ENCODE results near the gene SECISBP2.

Gene SECISBP2

GRCh38 chr9:89387197-89387849 is 69.0 kb downstream of the SECISBP2 start:
- H2BK120ac ChIP-seq (ENCODE audit: insufficient read depth, low read length, poor library complexity), result no peak overlapping the region
- no peak overlapping the region for H4K91ac ChIP-seq (ENCODE audit: low read depth, low read length)
- no peak overlapping the region for H2BK5ac ChIP-seq (ENCODE audit: low read depth, low read length, poor library complexity)
- H3K4ac ChIP-seq (ENCODE audit: low read depth, low read length), result no peak overlapping the region
- H4K12ac ChIP-seq (ENCODE audit: low read depth, low read length), result no peak overlapping the region
- H3K4me2 ChIP-seq (ENCODE audit: low read length), result no peak overlapping the region
- no peaks in the 10 kb centered on the region for H3K9me3 ChIP-seq (ENCODE audit: insufficient read depth, low read depth, low read length)
- no peak overlapping the region for H3K14ac ChIP-seq (ENCODE audit: low read length)
- H3K27me3 ChIP-seq (ENCODE audit: insufficient read depth, low read length), result no peaks in the 10 kb centered on the region
- H3K79me2 ChIP-seq (ENCODE audit: control insufficient read depth, insufficient read depth, low read length, poor library complexity), result no peaks in the 10 kb centered on the region
- DNase-seq, result no peak
- no peak overlapping the region for H2BK12ac ChIP-seq (ENCODE audit: low read length)
- H3K9ac ChIP-seq (ENCODE audit: low read length), result no peak overlapping the region
- no peak overlapping the region for H4K8ac ChIP-seq (ENCODE audit: low read depth, low read length)
- H3K79me1 ChIP-seq (ENCODE audit: low read length), result no peaks in the 10 kb centered on the region
- WGBS (ENCODE audit: extremely low coverage, insufficient coverage, insufficient read length), result no CpG with 5 or more reads among the region's 20 CpGs
- H3K36me3 ChIP-seq (ENCODE audit: control insufficient read depth in 1 of 2, insufficient read depth in 2 of 2, low read length in 2 of 2), result peaks cover 0 to 12% of the 10 kb centered on the region in 2 experiments
- H3K4me1 ChIP-seq (ENCODE audit: control insufficient read depth in 1 of 2, insufficient read depth in 2 of 2, low read length in 2 of 2), result no peaks in the 10 kb centered on the region
- no peak overlapping the region for H3K4me3 ChIP-seq (ENCODE audit: low read depth, low read length)
- no peak overlapping the region for H2AFZ ChIP-seq (ENCODE audit: insufficient read depth, low read length, poor library complexity)
- no peak overlapping the region for H2AK5ac ChIP-seq (ENCODE audit: low read length)
- no peak overlapping the region for H3K18ac ChIP-seq (ENCODE audit: low read length)
- no peak overlapping the region for H3K27ac ChIP-seq (ENCODE audit: low read depth, low read length)
- H3K23ac ChIP-seq (ENCODE audit: low read length), result no peak overlapping the region

- no peak overlapping the region for H3K27ac ChIP-seq (ENCODE audit: low read depth, low read length)
- peak; percentile 84 to 97 for DNase-seq
- no peak overlapping the region for H2BK120ac ChIP-seq (ENCODE audit: insufficient read depth, low read length, poor library complexity)
Observed at GRCh38 chr9:89388084-89388867, 70.0 kb downstream of the SECISBP2 start.

GRCh38 chr9:89388868-89389177 is 70.5 kb downstream of the SECISBP2 start:
- Histone ChIP-seq H3K36me3 (ENCODE audit: control insufficient read depth in 1 of 2, insufficient read depth in 2 of 2, low read length in 2 of 2) (peaks cover 0 to 12% of the 10 kb centered on the region in 2 experiments), H4K12ac (ENCODE audit: low read depth, low read length) (no peak overlapping the region), H3K18ac (ENCODE audit: low read length) (no peak overlapping the region), H3K9me3 (ENCODE audit: insufficient read depth, low read depth, low read length) (no peaks in the 10 kb centered on the region), H3K79me1 (ENCODE audit: low read length) (no peaks in the 10 kb centered on the region), H3K4me3 (ENCODE audit: low read depth, low read length) (no peak overlapping the region), H3K79me2 (ENCODE audit: control insufficient read depth, insufficient read depth, low read length, poor library complexity) (no peaks in the 10 kb centered on the region), H2BK12ac (ENCODE audit: low read length) (no peak overlapping the region), H3K4ac (ENCODE audit: low read depth, low read length) (no peak overlapping the region), H3K9ac (ENCODE audit: low read length) (no peak overlapping the region), H3K23ac (ENCODE audit: low read length) (no peak overlapping the region), H3K4me2 (ENCODE audit: low read length) (no peak overlapping the region), H2BK5ac (ENCODE audit: low read depth, low read length, poor library complexity) (no peak overlapping the region), H3K4me1 (ENCODE audit: control insufficient read depth in 1 of 2, insufficient read depth in 2 of 2, low read length in 2 of 2) (no peaks in the 10 kb centered on the region), H2AK5ac (ENCODE audit: low read length) (no peak overlapping the region), H3K27me3 (ENCODE audit: insufficient read depth, low read length) (no peaks in the 10 kb centered on the region), H4K8ac (ENCODE audit: low read depth, low read length) (no peak overlapping the region), H2BK120ac (ENCODE audit: insufficient read depth, low read length, poor library complexity) (no peak overlapping the region), H3K27ac (ENCODE audit: low read depth, low read length) (no peak overlapping the region), H4K91ac (ENCODE audit: low read depth, low read length) (no peak overlapping the region), H2AFZ (ENCODE audit: insufficient read depth, low read length, poor library complexity) (no peak overlapping the region), H3K14ac (ENCODE audit: low read length) (no peak overlapping the region)
- no CpG with 5 or more reads among the region's 12 CpGs for WGBS (ENCODE audit: extremely low coverage, insufficient coverage, insufficient read length)
- DNase-seq, result no peak

More at GRCh38 chr9:89388084-89388867, 70.0 kb downstream of the SECISBP2 start:
- no peak overlapping the region for H3K9ac ChIP-seq (ENCODE audit: low read length)
- H3K9me3 ChIP-seq (ENCODE audit: insufficient read depth, low read depth, low read length), result no peaks in the 10 kb centered on the region
- no peak overlapping the region for H2BK12ac ChIP-seq (ENCODE audit: low read length)
- H2BK5ac ChIP-seq (ENCODE audit: low read depth, low read length, poor library complexity), result no peak overlapping the region
- H3K27me3 ChIP-seq (ENCODE audit: insufficient read depth, low read length), result no peaks in the 10 kb centered on the region
- H4K91ac ChIP-seq (ENCODE audit: low read depth, low read length), result no peak overlapping the region
- no peak overlapping the region for H4K8ac ChIP-seq (ENCODE audit: low read depth, low read length)
- H2AFZ ChIP-seq (ENCODE audit: insufficient read depth, low read length, poor library complexity), result no peak overlapping the region
- WGBS (ENCODE audit: extremely low coverage, insufficient coverage, insufficient read length), result no CpG with 5 or more reads among the region's 19 CpGs
- H3K79me1 ChIP-seq (ENCODE audit: low read length), result no peaks in the 10 kb centered on the region
- H3K4me1 ChIP-seq (ENCODE audit: control insufficient read depth in 1 of 2, insufficient read depth in 2 of 2, low read length in 2 of 2), result no peaks in the 10 kb centered on the region
- H3K79me2 ChIP-seq (ENCODE audit: control insufficient read depth, insufficient read depth, low read length, poor library complexity), result no peaks in the 10 kb centered on the region
- no peak overlapping the region for H3K4me2 ChIP-seq (ENCODE audit: low read length)
- peaks cover 0 to 12% of the 10 kb centered on the region in 2 experiments for H3K36me3 ChIP-seq (ENCODE audit: control insufficient read depth in 1 of 2, insufficient read depth in 2 of 2, low read length in 2 of 2)
- no peak overlapping the region for H3K18ac ChIP-seq (ENCODE audit: low read length)
- H3K4ac ChIP-seq (ENCODE audit: low read depth, low read length), result no peak overlapping the region
- no peak overlapping the region for H3K14ac ChIP-seq (ENCODE audit: low read length)
- H3K23ac ChIP-seq (ENCODE audit: low read length), result no peak overlapping the region
- no peak overlapping the region for H4K12ac ChIP-seq (ENCODE audit: low read depth, low read length)
- no peak overlapping the region for H3K4me3 ChIP-seq (ENCODE audit: low read depth, low read length)
- H2AK5ac ChIP-seq (ENCODE audit: low read length), result no peak overlapping the region

DNA sequence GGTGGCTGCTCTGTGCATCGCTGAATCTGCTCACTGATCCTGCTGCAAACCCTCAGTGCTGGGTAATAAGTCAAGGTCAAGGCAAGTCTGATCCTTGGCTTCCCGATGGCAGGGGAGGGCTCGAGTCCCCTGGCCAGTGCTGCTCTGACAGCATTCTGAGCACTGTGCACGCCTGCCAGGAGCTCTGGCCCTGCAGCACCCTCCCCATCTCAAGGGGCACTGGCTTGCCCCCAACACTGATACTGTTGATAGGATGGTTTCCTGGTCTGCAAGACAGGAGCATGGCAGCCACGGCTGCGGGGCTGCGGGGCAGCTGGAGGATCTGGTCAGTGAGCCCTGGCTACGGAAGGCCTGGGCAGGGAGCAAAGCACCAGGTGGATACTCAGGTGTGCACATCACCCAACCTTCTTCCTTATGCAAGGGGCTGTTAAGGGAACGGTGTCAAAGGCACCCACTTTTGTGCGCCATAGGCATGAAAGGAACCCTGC is 71.8 kb downstream of the SECISBP2 start:
- no peak overlapping the region for H4K91ac ChIP-seq (ENCODE audit: low read depth, low read length)
- no peaks in the 10 kb centered on the region for H3K79me1 ChIP-seq (ENCODE audit: low read length)
- no peak overlapping the region for H2BK120ac ChIP-seq (ENCODE audit: insufficient read depth, low read length, poor library complexity)
- no peak overlapping the region for H3K23ac ChIP-seq (ENCODE audit: low read length)
- no CpG with 5 or more reads among the region's 10 CpGs for WGBS (ENCODE audit: extremely low coverage, insufficient coverage, insufficient read length)
- peaks cover 0 to 12% of the 10 kb centered on the region in 2 experiments for H3K36me3 ChIP-seq (ENCODE audit: control insufficient read depth in 1 of 2, insufficient read depth in 2 of 2, low read length in 2 of 2)
- H3K4ac ChIP-seq (ENCODE audit: low read depth, low read length), result no peak overlapping the region
- no peaks in the 10 kb centered on the region for H3K9me3 ChIP-seq (ENCODE audit: insufficient read depth, low read depth, low read length)
- H3K4me2 ChIP-seq (ENCODE audit: low read length), result no peak overlapping the region
- no peak overlapping the region for H4K12ac ChIP-seq (ENCODE audit: low read depth, low read length)
- H2BK5ac ChIP-seq (ENCODE audit: low read depth, low read length, poor library complexity), result no peak overlapping the region
- no peak for DNase-seq
- H3K27me3 ChIP-seq (ENCODE audit: insufficient read depth, low read length), result no peaks in the 10 kb centered on the region
- no peak overlapping the region for H2AK5ac ChIP-seq (ENCODE audit: low read length)
- no peak overlapping the region for H2AFZ ChIP-seq (ENCODE audit: insufficient read depth, low read length, poor library complexity)
- H3K14ac ChIP-seq (ENCODE audit: low read length), result no peak overlapping the region
- H2BK12ac ChIP-seq (ENCODE audit: low read length), result no peak overlapping the region
- no peak overlapping the region for H4K8ac ChIP-seq (ENCODE audit: low read depth, low read length)
- no peaks in the 10 kb centered on the region for H3K79me2 ChIP-seq (ENCODE audit: control insufficient read depth, insufficient read depth, low read length, poor library complexity)
- no peak overlapping the region for H3K18ac ChIP-seq (ENCODE audit: low read length)
- H3K4me3 ChIP-seq (ENCODE audit: low read depth, low read length), result no peak overlapping the region
- H3K4me1 ChIP-seq (ENCODE audit: control insufficient read depth in 1 of 2, insufficient read depth in 2 of 2, low read length in 2 of 2), result no peaks in the 10 kb centered on the region
- H3K9ac ChIP-seq (ENCODE audit: low read length), result no peak overlapping the region
- no peak overlapping the region for H3K27ac ChIP-seq (ENCODE audit: low read depth, low read length)
